ENCODE results near the gene PARL.

- no peak for TF ChIP-seq CTCF (IDR thresholded peaks at IDR 0.05; ENCODE audit: poor library complexity)
- TF ChIP-seq EZH2phosphoT487 (IDR thresholded peaks at IDR 0.05; ENCODE audit: low read depth, severe bottlenecking, unreplicated experiment): no peak
- TF ChIP-seq EZH2 (IDR thresholded peaks at IDR 0.05; ENCODE audit: borderline replicate concordance): no peak
Observed at GRCh38 chr3:183822631-183823030, 62.0 kb downstream of the PARL start.

All from hepatocyte (in vitro differentiated cells).